GM23338 (cell line): ENCODE measurements around the gene HIP1. TPM values are rescaled to one million over a fixed set of nuclear protein-coding genes. Genes with fewer than 3 reads are reported as not detected.

Experiments
- ATAC-seq: fragments of 200-7000 bp; cut with Tn5 transposase; 3 replicates; pipeline ENCODE4 v1.9.1; 2020
- DNase-seq: peaks from one replicate; pipeline ENCODE4 v3.0.0-alpha.2; 2015; ENCODE audit warnings: low spot score
- H2AFZ ChIP-seq: fragments of 200-600 bp; sonication (generic); 2 replicates; pipeline ENCODE4 v1.8.0; 2016; ENCODE audit warnings: antibody characterized with exemption, mild to moderate bottlenecking, moderate library complexity
- H3F3A ChIP-seq: fragments of 200-600 bp; sonication (generic); replicated peaks from 2 replicates; pipeline ENCODE4 v1.8.0; 2017; ENCODE audit warnings: antibody characterized with exemption, mixed run types, low read depth
- H3K27ac ChIP-seq: fragments of 200-600 bp; sonication (generic); 2 replicates; pipeline ENCODE4 v1.6.1; 2016; ENCODE audit warnings: low read depth
- H3K27me3 ChIP-seq: fragments of 200-600 bp; sonication (generic); 2 replicates; pipeline ENCODE4 v1.8.0; 2016; ENCODE audit warnings: mild to moderate bottlenecking, mixed run types, moderate library complexity; ENCODE audit not compliant: insufficient read depth
- H3K36me3 ChIP-seq: fragments of 200-600 bp; sonication (generic); 2 replicates; pipeline ENCODE4 v1.8.0; 2016; ENCODE audit warnings: mild to moderate bottlenecking; ENCODE audit not compliant: insufficient read depth
- H3K4me1 ChIP-seq: fragments of 200-600 bp; sonication (generic); 2 replicates; pipeline ENCODE4 v1.8.0; 2016; ENCODE audit warnings: mild to moderate bottlenecking, moderate library complexity; ENCODE audit not compliant: insufficient read depth
- H3K4me2 ChIP-seq: fragments of 200-600 bp; sonication (generic); 2 replicates; pipeline ENCODE4 v1.7.1; 2017; ENCODE audit warnings: mixed run types
- H3K4me3 ChIP-seq: fragments of 200-600 bp; sonication (generic); 2 replicates; pipeline ENCODE4 v1.6.1; 2016; ENCODE audit warnings: mixed run types
- H3K79me2 ChIP-seq: fragments of 200-600 bp; sonication (generic); replicated peaks from 2 replicates; pipeline ENCODE4 v1.8.0; 2017; ENCODE audit warnings: mild to moderate bottlenecking; ENCODE audit not compliant: insufficient read depth
- H3K9me2 ChIP-seq: fragments of 200-600 bp; sonication (generic); 2 replicates; pipeline ENCODE4 v1.8.0; 2017; ENCODE audit not compliant: insufficient read depth
- H4K20me1 ChIP-seq: fragments of 200-600 bp; sonication (generic); replicated peaks from 2 replicates; pipeline ENCODE4 v1.8.0; 2017; ENCODE audit warnings: mild to moderate bottlenecking; ENCODE audit not compliant: insufficient read depth
- H3K27ac Mint-ChIP-seq: 2 replicates; pipeline ENCODE4 v1.8.0; 2020; ENCODE audit warnings: inconsistent platforms, mild to moderate bottlenecking, moderate library complexity, mixed read lengths
- H3K27me3 Mint-ChIP-seq: 3 replicates; pipeline ENCODE4 v1.8.0; 2022; ENCODE audit warnings: low read depth, mild to moderate bottlenecking, moderate library complexity, mixed read lengths, inconsistent platforms; ENCODE audit not compliant: insufficient read depth, poor library complexity
- H3K36me3 Mint-ChIP-seq: 3 replicates; pipeline ENCODE4 v1.8.0; 2021; ENCODE audit warnings: low read depth, mild to moderate bottlenecking, inconsistent platforms, moderate library complexity, mixed read lengths
- H3K4me1 Mint-ChIP-seq: 3 replicates; pipeline ENCODE4 v1.8.0; 2020; ENCODE audit warnings: mild to moderate bottlenecking, inconsistent platforms, mixed read lengths
- H3K4me3 Mint-ChIP-seq: 3 replicates; pipeline ENCODE4 v1.8.0; 2021; ENCODE audit warnings: moderate library complexity, mild to moderate bottlenecking, inconsistent platforms, mixed read lengths
- H3K9me3 Mint-ChIP-seq: 3 replicates; pipeline ENCODE4 v1.8.0; 2020; ENCODE audit warnings: moderate library complexity, mild to moderate bottlenecking, inconsistent platforms, mixed read lengths
- CREB1 ChIP-seq: fragments of 250-450 bp; sonication (Bioruptor Pico); IDR thresholded peaks from 2 replicates; pipeline ENCODE4 v1.5.0; 2020; ENCODE audit warnings: low read depth, mild to moderate bottlenecking, moderate library complexity
- EZH2 ChIP-seq: fragments of 200-600 bp; sonication (generic); IDR thresholded peaks from one replicate; pipeline ENCODE4 v1.8.0; 2017; ENCODE audit warnings: antibody characterized with exemption, mild to moderate bottlenecking, low read depth; ENCODE audit not compliant: unreplicated experiment
- EZH2phosphoT487 ChIP-seq: fragments of 200-600 bp; sonication (generic); IDR thresholded peaks from one replicate; pipeline ENCODE4 v1.8.1; 2018; ENCODE audit warnings: antibody characterized with exemption; ENCODE audit not compliant: unreplicated experiment
- JUNB ChIP-seq: IDR thresholded peaks from one replicate; pipeline ENCODE4 v1.6.1; 2016; ENCODE audit warnings: antibody characterized with exemption; ENCODE audit not compliant: unreplicated experiment
- NANOG ChIP-seq: IDR thresholded peaks from 2 replicates; pipeline ENCODE4 v1.6.1; 2016; ENCODE audit warnings: antibody characterized with exemption, borderline replicate concordance
- POLR2AphosphoS5 ChIP-seq: IDR thresholded peaks from 2 replicates; pipeline ENCODE4 v1.6.1; 2016; ENCODE audit warnings: antibody characterized with exemption, low read depth
- ZNF114 ChIP-seq: fragments of 250-450 bp; sonication (Bioruptor Pico); IDR thresholded peaks from 2 replicates; pipeline ENCODE4 v1.5.0; 2020; ENCODE audit warnings: mild to moderate bottlenecking, moderate library complexity
- ZNF331 ChIP-seq: fragments of 250-450 bp; sonication (Bioruptor Pico); IDR thresholded peaks from 2 replicates; pipeline ENCODE4 v1.5.0; 2020; ENCODE audit warnings: low read depth, mild to moderate bottlenecking, moderate library complexity
- polyA plus RNA-seq: library from polyadenylated mRNA; unstranded; fragments of >200 nt; fragmentation: Nextera tagmentation; extraction: Ambion mirVana; gene quantifications from 2 replicates; pipeline ENCODE4 v1.2.1, GENCODE V29; 2016
- total RNA-seq: library from RNA; depleted of rRNA; stranded (reverse); fragments of >200 nt; shearing (Covaris generic); gene quantifications from 2 replicates; pipeline ENCODE4 v1.2.3, GENCODE V29; 2014
- TF ChIP-seq, protein P1 (sequence below), 2 experiments: fragments of 200-600 bp in 1 of 2; sonication (generic) in 1 of 2; conservative IDR thresholded peaks; 2 replicates each; pipeline versions ENCODE4 v1.5.1 to v1.6.1; 2016 to 2017; ENCODE audit warnings: antibody characterized with exemption in 2 of 2, low read depth in 2 of 2, mild to moderate bottlenecking in 2 of 2, moderate library complexity in 1 of 2
- TF ChIP-seq, protein P2 (sequence below): IDR thresholded peaks from one replicate; pipeline ENCODE4 v1.6.1; 2018; ENCODE audit warnings: antibody characterized with exemption; ENCODE audit not compliant: unreplicated experiment
- TF ChIP-seq, protein P3 (sequence below): fragments of 250-450 bp; sonication (Bioruptor Pico); IDR thresholded peaks from 2 replicates; pipeline ENCODE4 v1.5.0; 2020; ENCODE audit warnings: mild to moderate bottlenecking, moderate library complexity

The HIP1 gene
- total and polyA plus RNA-seq, 2 experiments from 2014 or later, result 24.9 to 80.8 TPM

DNA sequence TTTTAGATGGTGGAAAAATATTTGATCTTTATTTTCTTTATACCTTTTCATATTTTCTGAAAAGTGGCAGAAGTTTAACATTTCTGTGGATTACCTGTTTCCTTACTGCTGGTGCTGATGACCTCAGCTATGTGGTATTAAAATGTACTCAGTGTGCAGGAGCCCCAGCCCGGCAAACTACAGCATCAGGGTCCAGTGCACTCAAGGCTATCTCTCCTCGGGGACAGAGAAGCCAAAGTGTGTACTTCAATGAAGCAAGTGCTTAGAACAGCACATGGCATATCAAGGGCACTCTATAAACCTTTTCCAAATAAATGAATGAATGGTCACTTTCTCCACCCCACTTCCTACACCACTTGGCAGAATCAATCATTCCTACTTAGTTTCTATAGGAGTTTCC is 111.8 kb downstream of the HIP1 start (continued):
- TF ChIP-seq POLR2AphosphoS5 (no peak), JUNB (no peak), EZH2 (no peak), ZNF331 (CRISPR knock-in tag) (no peak), NANOG (no peak)
- TF ChIP-seq, protein P1, sequence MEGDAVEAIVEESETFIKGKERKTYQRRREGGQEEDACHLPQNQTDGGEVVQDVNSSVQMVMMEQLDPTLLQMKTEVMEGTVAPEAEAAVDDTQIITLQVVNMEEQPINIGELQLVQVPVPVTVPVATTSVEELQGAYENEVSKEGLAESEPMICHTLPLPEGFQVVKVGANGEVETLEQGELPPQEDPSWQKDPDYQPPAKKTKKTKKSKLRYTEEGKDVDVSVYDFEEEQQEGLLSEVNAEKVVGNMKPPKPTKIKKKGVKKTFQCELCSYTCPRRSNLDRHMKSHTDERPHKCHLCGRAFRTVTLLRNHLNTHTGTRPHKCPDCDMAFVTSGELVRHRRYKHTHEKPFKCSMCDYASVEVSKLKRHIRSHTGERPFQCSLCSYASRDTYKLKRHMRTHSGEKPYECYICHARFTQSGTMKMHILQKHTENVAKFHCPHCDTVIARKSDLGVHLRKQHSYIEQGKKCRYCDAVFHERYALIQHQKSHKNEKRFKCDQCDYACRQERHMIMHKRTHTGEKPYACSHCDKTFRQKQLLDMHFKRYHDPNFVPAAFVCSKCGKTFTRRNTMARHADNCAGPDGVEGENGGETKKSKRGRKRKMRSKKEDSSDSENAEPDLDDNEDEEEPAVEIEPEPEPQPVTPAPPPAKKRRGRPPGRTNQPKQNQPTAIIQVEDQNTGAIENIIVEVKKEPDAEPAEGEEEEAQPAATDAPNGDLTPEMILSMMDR (conservative IDR thresholded peaks at IDR 0.05; ENCODE audit: low read depth in 2 of 2), result no peak

DNA sequence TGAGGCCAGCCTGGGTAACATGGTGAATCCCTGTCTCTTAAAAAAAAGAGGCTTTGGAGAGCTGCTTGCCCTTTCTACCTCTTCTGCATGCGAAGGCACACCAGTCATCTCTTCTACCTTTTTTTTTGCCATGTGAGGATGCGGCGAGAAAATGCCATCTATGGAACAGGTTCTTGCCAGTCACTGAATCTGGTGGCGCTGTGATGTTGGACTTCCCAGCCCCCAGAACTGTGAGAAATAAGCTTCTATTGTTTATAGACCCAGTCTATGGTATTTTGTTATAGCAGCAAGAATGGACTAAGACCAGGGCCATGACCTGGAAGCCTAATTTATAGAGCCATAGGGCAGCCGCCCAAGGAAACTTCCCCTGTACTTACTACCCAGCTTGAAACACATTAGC is 112.9 kb downstream of the HIP1 start:
- peaks cover 6% of the 10 kb centered on the region for H3K36me3 ChIP-seq
- H3K27ac Mint-ChIP-seq, result no peak overlapping the region
- no peak for DNase-seq

More for the DNA sequence above, 112.9 kb downstream of the HIP1 start:
- peaks cover 20% of the 10 kb centered on the region for H3K4me1 Mint-ChIP-seq
- H3K27me3 ChIP-seq, result no peaks in the 10 kb centered on the region
- H3K9me2 ChIP-seq, result no peaks in the 10 kb centered on the region; the same call in 1 of the 2 replicates
- H3K4me3 ChIP-seq, result no peak overlapping the region
- peaks cover 75% of the 10 kb centered on the region for H3K79me2 ChIP-seq
- H3K4me2 ChIP-seq, result no peak overlapping the region
- ATAC-seq, result no peak
- peaks cover 79% of the 10 kb centered on the region for H3K36me3 Mint-ChIP-seq
- no peak for TF ChIP-seq POLR2AphosphoS5
- TF ChIP-seq EZH2phosphoT487, result no peak
- TF ChIP-seq ZNF114 (CRISPR knock-in tag), result no peak
- TF ChIP-seq, protein P2, sequence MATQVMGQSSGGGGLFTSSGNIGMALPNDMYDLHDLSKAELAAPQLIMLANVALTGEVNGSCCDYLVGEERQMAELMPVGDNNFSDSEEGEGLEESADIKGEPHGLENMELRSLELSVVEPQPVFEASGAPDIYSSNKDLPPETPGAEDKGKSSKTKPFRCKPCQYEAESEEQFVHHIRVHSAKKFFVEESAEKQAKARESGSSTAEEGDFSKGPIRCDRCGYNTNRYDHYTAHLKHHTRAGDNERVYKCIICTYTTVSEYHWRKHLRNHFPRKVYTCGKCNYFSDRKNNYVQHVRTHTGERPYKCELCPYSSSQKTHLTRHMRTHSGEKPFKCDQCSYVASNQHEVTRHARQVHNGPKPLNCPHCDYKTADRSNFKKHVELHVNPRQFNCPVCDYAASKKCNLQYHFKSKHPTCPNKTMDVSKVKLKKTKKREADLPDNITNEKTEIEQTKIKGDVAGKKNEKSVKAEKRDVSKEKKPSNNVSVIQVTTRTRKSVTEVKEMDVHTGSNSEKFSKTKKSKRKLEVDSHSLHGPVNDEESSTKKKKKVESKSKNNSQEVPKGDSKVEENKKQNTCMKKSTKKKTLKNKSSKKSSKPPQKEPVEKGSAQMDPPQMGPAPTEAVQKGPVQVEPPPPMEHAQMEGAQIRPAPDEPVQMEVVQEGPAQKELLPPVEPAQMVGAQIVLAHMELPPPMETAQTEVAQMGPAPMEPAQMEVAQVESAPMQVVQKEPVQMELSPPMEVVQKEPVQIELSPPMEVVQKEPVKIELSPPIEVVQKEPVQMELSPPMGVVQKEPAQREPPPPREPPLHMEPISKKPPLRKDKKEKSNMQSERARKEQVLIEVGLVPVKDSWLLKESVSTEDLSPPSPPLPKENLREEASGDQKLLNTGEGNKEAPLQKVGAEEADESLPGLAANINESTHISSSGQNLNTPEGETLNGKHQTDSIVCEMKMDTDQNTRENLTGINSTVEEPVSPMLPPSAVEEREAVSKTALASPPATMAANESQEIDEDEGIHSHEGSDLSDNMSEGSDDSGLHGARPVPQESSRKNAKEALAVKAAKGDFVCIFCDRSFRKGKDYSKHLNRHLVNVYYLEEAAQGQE, result no peak
- TF ChIP-seq, protein P3, sequence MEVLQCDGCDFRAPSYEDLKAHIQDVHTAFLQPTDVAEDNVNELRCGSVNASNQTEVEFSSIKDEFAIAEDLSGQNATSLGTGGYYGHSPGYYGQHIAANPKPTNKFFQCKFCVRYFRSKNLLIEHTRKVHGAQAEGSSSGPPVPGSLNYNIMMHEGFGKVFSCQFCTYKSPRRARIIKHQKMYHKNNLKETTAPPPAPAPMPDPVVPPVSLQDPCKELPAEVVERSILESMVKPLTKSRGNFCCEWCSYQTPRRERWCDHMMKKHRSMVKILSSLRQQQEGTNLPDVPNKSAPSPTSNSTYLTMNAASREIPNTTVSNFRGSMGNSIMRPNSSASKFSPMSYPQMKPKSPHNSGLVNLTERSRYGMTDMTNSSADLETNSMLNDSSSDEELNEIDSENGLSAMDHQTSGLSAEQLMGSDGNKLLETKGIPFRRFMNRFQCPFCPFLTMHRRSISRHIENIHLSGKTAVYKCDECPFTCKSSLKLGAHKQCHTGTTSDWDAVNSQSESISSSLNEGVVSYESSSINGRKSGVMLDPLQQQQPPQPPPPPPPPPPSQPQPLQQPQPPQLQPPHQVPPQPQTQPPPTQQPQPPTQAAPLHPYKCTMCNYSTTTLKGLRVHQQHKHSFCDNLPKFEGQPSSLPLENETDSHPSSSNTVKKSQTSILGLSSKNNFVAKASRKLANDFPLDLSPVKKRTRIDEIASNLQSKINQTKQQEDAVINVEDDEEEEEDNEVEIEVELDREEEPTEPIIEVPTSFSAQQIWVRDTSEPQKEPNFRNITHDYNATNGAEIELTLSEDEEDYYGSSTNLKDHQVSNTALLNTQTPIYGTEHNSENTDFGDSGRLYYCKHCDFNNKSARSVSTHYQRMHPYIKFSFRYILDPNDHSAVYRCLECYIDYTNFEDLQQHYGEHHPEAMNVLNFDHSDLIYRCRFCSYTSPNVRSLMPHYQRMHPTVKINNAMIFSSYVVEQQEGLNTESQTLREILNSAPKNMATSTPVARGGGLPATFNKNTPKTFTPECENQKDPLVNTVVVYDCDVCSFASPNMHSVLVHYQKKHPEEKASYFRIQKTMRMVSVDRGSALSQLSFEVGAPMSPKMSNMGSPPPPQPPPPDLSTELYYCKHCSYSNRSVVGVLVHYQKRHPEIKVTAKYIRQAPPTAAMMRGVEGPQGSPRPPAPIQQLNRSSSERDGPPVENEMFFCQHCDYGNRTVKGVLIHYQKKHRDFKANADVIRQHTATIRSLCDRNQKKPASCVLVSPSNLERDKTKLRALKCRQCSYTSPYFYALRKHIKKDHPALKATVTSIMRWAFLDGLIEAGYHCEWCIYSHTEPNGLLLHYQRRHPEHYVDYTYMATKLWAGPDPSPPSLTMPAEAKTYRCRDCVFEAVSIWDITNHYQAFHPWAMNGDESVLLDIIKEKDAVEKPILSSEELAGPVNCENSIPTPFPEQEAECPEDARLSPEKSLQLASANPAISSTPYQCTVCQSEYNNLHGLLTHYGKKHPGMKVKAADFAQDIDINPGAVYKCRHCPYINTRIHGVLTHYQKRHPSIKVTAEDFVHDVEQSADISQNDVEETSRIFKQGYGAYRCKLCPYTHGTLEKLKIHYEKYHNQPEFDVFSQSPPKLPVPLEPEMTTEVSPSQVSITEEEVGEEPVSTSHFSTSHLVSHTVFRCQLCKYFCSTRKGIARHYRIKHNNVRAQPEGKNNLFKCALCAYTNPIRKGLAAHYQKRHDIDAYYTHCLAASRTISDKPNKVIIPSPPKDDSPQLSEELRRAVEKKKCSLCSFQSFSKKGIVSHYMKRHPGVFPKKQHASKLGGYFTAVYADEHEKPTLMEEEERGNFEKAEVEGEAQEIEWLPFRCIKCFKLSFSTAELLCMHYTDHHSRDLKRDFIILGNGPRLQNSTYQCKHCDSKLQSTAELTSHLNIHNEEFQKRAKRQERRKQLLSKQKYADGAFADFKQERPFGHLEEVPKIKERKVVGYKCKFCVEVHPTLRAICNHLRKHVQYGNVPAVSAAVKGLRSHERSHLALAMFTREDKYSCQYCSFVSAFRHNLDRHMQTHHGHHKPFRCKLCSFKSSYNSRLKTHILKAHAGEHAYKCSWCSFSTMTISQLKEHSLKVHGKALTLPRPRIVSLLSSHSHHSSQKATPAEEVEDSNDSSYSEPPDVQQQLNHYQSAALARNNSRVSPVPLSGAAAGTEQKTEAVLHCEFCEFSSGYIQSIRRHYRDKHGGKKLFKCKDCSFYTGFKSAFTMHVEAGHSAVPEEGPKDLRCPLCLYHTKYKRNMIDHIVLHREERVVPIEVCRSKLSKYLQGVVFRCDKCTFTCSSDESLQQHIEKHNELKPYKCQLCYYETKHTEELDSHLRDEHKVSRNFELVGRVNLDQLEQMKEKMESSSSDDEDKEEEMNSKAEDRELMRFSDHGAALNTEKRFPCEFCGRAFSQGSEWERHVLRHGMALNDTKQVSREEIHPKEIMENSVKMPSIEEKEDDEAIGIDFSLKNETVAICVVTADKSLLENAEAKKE (CRISPR knock-in tag), result no peak
- no peak for TF ChIP-seq CREB1 (CRISPR knock-in tag)
- peaks cover 3% of the 10 kb centered on the region; the same call in 1 of the 2 replicates for H3K4me1 ChIP-seq
- H2AFZ ChIP-seq, result no peak overlapping the region
- H3K27me3 Mint-ChIP-seq, result peaks cover 8% of the 10 kb centered on the region
- H3K4me3 Mint-ChIP-seq, result no peak overlapping the region
- H3K27ac ChIP-seq, result 0 out of 2 replicates have a peak overlapping the region, but pooled peaks have one; percentile 45
- peaks cover 17% of the 10 kb centered on the region for H3K9me3 Mint-ChIP-seq
- H4K20me1 ChIP-seq, result peaks cover 48% of the 10 kb centered on the region
- H3F3A ChIP-seq, result 0 out of 2 replicates have a peak, but pooled peaks cover 9% of the 10 kb centered on the region
